ENCODE results near the gene TUT4.

TUT4 gene

DNA sequence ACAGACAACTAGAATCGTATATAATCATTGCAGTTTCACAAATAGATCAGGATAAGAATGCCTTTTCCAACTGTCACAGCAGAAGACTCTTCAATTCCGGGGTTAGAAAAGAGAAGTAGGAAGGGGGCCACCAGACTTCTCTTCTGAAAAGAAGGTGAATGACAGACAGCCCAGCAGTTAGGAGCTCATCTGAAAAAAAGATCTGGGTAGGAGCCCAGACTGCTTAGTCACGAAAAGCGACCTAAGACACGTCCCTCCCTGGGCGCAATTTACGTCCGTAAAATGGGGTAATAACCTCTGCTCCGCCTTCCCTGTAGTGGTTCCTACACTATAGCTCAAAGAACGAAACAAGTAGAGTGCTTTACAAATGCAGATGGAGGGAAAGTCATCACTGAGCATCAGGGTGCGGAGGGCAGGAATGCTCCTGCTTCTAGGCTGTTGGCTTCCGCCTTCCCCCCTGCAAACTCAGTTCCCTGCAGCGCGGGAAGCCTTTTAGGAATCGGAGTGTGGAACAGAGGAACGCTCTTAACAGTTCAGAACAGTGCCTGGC is 149.3 kb downstream of the TUT4 start:
- DNase-seq = peak in 2 of 4 experiments; percentile 14 to 23

DNA sequence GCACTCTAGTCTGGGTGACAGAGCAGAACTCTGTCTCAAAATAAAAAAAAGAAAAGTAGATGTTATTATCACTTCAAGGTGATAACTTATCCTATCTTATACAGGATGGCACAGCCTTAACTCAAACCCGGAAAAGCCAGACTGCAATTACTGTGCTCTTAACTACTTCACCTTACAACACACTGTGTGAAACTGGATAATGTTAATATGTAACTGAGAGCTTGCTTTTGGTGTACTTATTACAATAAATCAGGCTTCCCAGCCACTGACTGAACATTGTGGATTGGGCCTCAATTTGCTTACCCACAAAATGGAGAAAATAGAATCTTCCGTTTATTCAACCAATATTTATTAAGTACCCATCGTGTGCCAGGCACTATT is 150.0 kb downstream of the TUT4 start:
- DNase-seq = no peak

DNA sequence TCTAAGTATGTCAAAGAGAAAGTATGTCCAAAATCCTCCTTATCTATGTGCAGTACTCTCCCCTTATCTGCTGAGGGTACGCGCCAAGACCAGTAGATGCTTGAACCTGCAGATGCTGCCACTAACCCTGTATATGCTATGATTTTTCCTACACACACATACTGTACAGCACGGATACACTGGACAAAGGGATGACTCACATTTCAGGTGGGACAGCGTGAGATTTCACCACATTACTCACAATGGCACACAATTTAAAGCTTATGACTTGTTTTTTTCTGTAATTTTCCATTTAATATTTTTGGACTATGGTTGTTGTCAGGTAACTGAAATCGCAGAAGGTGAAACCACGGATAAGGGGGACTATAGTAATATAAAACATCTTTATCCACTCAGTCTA is 152.8 kb downstream of the TUT4 start:
- DNase-seq = no peak

DNA sequence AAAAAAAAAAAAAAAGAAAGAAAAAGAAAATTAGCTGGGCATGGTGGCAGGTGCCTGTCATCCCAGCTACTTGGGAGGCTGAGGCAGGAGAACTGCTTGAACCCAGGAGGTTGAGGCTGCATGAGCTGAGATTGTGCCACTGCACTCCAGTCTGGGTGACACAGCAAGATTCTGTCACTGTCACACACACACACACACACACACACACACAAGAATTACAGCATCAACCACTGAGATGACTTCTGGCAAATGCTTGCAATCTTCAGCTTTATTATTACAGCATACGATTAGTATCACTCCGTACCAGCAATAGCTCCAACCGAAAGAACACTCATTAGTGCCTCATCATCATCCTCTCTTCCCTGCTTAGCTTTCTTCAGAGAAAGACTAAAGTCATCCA is 153.3 kb downstream of the TUT4 start:
- no peak for DNase-seq

DNA sequence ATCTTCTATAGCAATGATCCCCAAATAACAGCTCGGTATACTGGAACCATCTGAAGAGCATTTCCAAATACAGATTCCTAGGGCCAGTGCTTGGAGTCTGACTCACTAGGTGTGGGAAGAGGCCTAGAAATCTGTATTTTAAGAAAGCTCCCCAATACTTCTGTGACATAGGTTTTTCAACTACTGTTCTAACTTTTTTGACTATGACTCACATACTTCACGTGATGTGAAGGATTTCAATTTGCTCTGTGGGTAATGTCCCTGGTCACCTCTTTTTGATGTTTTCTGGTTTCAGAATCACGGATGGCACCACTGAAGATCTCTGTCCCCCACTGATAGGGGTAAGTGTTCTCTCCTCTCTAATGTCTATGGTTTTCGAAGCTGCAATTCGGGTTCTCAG is 159.7 kb downstream of the TUT4 start:
- DNase-seq = no peak

DNA sequence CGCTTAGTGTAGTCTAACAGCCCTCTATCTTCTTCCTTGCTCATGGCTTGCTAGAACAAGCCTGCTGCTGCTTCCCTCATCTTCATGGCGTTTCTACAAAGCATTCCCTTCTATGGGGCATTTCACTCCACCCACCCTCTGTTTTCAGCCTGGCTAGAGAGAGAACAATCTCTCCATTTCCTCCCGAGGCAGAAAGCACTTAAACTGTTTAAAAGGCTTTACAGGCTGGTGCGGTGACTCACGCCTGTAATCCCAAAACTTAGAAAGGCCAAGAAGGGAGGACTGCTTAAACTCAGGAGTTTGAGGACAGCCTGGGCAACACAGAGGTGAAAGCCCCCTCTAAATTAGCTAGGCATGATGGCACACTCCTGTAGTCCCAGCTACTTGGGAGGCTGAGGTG is 166.4 kb downstream of the TUT4 start:
- DNase-seq = no peak

DNA sequence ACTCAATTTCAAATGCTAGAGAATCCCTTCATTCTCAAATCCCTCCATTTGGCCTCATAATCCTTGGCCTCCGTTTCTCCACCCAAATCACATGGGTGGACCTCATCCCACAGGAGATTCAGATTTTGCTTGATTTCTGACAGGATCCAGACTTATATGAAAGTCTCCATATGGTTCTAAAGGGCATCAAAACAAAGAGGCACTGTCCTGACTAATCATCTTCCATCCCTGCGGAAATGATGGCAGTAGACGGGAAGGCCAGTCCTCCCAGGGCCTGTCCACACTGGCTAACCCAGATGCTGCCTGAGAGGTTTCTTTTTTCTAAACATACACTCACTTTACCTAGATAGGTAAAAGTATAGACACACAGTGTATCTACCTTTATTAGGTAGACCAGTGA is 167.5 kb downstream of the TUT4 start:
- no peak for DNase-seq

Data from activated naive CD4-positive, alpha-beta T cell (primary cell).